Loucy (cell line): Measurements from ENCODE around the gene NPPC.
A peak's percentile ranks its signal among the peaks of the same experiment; 100 is the strongest.

ENCODE experiments used
- H2AFZ ChIP-seq: fragments of 200-600 bp; sonication (generic); 2 replicates; pipeline ENCODE4 v1.6.0; 2016; ENCODE audit warnings: antibody characterized with exemption, mild to moderate bottlenecking, low read length, moderate library complexity
- H3F3A ChIP-seq: fragments of 200-600 bp; 2 replicates; pipeline ENCODE4 v1.6.0; 2016; ENCODE audit warnings: antibody characterized with exemption, low read depth, mild to moderate bottlenecking
- H3K27me3 ChIP-seq: fragments of 200-600 bp; sonication (generic); 2 replicates; pipeline ENCODE4 v1.6.1; 2014; ENCODE audit warnings: low read length, mild to moderate bottlenecking; ENCODE audit not compliant: insufficient read depth, poor library complexity, severe bottlenecking
- H3K36me3 ChIP-seq: fragments of 200-600 bp; sonication (generic); 2 replicates; pipeline ENCODE4 v1.6.1; 2016; ENCODE audit warnings: low read length; ENCODE audit not compliant: insufficient read depth
- H3K4me1 ChIP-seq: fragments of 200-600 bp; sonication (generic); 2 replicates; pipeline ENCODE4 v1.5.1; 2014; ENCODE audit warnings: low read length, mild to moderate bottlenecking; ENCODE audit not compliant: insufficient read depth, poor library complexity, severe bottlenecking
- H3K4me2 ChIP-seq: fragments of 200-600 bp; sonication (generic); 2 replicates; pipeline ENCODE4 v1.6.0; 2014; ENCODE audit warnings: antibody characterized with exemption, low read length, low read depth, mild to moderate bottlenecking; ENCODE audit not compliant: poor library complexity, severe bottlenecking
- H3K4me3 ChIP-seq: fragments of 200-600 bp; sonication (generic); 2 replicates; pipeline ENCODE4 v1.5.1; 2014; ENCODE audit warnings: low read length, mild to moderate bottlenecking, mixed read lengths; ENCODE audit not compliant: poor library complexity, severe bottlenecking
- H3K79me2 ChIP-seq: fragments of 200-600 bp; sonication (generic); 2 replicates; pipeline ENCODE4 v1.6.1; 2014; ENCODE audit warnings: low read length; ENCODE audit not compliant: insufficient read depth
- H3K9ac ChIP-seq: fragments of 200-600 bp; sonication (generic); 2 replicates; pipeline ENCODE4 v1.6.0; 2014; ENCODE audit warnings: mild to moderate bottlenecking, low read depth, low read length, moderate library complexity; ENCODE audit not compliant: poor library complexity, severe bottlenecking
- H3K9me2 ChIP-seq: fragments of 200-600 bp; sonication (generic); replicated peaks from 2 replicates; pipeline ENCODE4 v1.6.1; 2016; ENCODE audit warnings: low read depth, low read length, mixed read lengths
- H3K9me3 ChIP-seq: fragments of 200-600 bp; sonication (generic); 2 replicates; pipeline ENCODE4 v1.6.1; 2014; ENCODE audit warnings: mild to moderate bottlenecking, antibody characterized with exemption, low read length, low read depth; ENCODE audit not compliant: insufficient read depth
- H4K20me1 ChIP-seq: fragments of 200-600 bp; sonication (generic); 2 replicates; pipeline ENCODE4 v1.6.0; 2014; ENCODE audit warnings: antibody characterized with exemption, low read length, mild to moderate bottlenecking; ENCODE audit not compliant: insufficient read depth, poor library complexity, severe bottlenecking
- CTCF ChIP-seq: fragments of 200-600 bp; sonication (generic); conservative IDR thresholded peaks from 2 replicates; pipeline ENCODE4 v1.5.1; 2014; ENCODE audit warnings: mild to moderate bottlenecking, antibody characterized with exemption, low read length
- EZH2phosphoT487 ChIP-seq: fragments of 200-600 bp; IDR thresholded peaks from 2 replicates; pipeline ENCODE4 v1.6.1; 2018; ENCODE audit warnings: antibody characterized with exemption, mild to moderate bottlenecking, moderate library complexity, borderline replicate concordance

Gene NPPC

GRCh38 chr2:231968820-231969219, 42.6 kb upstream of the NPPC start:
- Histone ChIP-seq H3K27me3 (no peaks in the 10 kb centered on the region), H3K4me3 (no peak overlapping the region), H3K79me2 (peaks cover 33% of the 10 kb centered on the region), H3K9ac (no peak overlapping the region), H3K4me1 (peaks cover 23% of the 10 kb centered on the region), H2AFZ (no peak overlapping the region), H3F3A (no peaks in the 10 kb centered on the region), H3K9me3 (peaks cover 7% of the 10 kb centered on the region; the same call in 1 of the 2 replicates), H3K36me3 (no peaks in the 10 kb centered on the region), H3K9me2 (no peaks in the 10 kb centered on the region), H4K20me1 (peaks cover 5% of the 10 kb centered on the region), H3K4me2 (no peak overlapping the region)
- TF ChIP-seq EZH2phosphoT487 (no peak), CTCF (no peak)

DNA sequence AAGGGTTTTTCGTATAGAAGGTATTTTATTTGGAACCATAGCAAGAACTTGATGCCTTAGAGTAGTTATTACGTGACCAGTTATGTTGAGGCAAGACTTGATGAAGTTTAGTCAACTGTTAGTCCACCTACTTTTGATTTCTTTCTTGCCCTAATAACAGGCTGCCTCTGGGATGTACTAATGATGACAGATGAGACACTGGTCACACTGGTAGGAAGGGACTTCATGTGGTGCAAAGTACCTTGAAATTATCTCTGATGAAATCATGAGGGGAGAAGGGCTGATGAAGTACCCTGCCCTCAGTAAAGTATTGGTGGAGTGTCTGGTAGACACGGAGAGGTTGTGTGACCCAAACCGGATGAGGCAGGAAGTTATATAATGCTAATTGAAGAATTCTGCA, 40.7 kb upstream of the NPPC start:
- no peaks in the 10 kb centered on the region for H3K36me3 ChIP-seq
- H3K79me2 ChIP-seq: peaks cover 46% of the 10 kb centered on the region

GRCh38 chr2:231965102-231965501, 38.9 kb upstream of the NPPC start:
- H3K36me3 ChIP-seq: no peaks in the 10 kb centered on the region
- no peaks in the 10 kb centered on the region for H3K9me2 ChIP-seq
- no peak overlapping the region for H3K4me3 ChIP-seq
- H4K20me1 ChIP-seq: peaks cover 5% of the 10 kb centered on the region
- H3K4me1 ChIP-seq: peaks cover 42% of the 10 kb centered on the region
- no peak for TF ChIP-seq EZH2phosphoT487
- no peak for TF ChIP-seq CTCF
- H3K9ac ChIP-seq: no peak overlapping the region
- H3K79me2 ChIP-seq: peaks cover 49% of the 10 kb centered on the region
- no peaks in the 10 kb centered on the region for H3K27me3 ChIP-seq
- H2AFZ ChIP-seq: no peak overlapping the region
- H3K9me3 ChIP-seq: peaks cover 7% of the 10 kb centered on the region; the same call in 1 of the 2 replicates
- H3F3A ChIP-seq: no peaks in the 10 kb centered on the region
- H3K4me2 ChIP-seq: peak overlapping the region; percentile 15

More for the DNA sequence above, 40.7 kb upstream of the NPPC start:
- no peak for TF ChIP-seq CTCF
- no peak for TF ChIP-seq EZH2phosphoT487
- H3K27me3 ChIP-seq: no peaks in the 10 kb centered on the region
- no peaks in the 10 kb centered on the region for H3K9me2 ChIP-seq
- no peak overlapping the region for H2AFZ ChIP-seq
- peak overlapping the region; percentile 1 for H3K9ac ChIP-seq
- peaks cover 7% of the 10 kb centered on the region; the same call in 1 of the 2 replicates for H3K9me3 ChIP-seq
- peaks cover 5% of the 10 kb centered on the region for H4K20me1 ChIP-seq
- peak overlapping the region; percentile 46 for H3K4me2 ChIP-seq
- peaks cover 33% of the 10 kb centered on the region for H3K4me1 ChIP-seq
- H3K4me3 ChIP-seq: peak overlapping the region; percentile 23
- H3F3A ChIP-seq: no peaks in the 10 kb centered on the region
